ENCODE data around the gene TMEM270.

TMEM270 gene

DNA sequence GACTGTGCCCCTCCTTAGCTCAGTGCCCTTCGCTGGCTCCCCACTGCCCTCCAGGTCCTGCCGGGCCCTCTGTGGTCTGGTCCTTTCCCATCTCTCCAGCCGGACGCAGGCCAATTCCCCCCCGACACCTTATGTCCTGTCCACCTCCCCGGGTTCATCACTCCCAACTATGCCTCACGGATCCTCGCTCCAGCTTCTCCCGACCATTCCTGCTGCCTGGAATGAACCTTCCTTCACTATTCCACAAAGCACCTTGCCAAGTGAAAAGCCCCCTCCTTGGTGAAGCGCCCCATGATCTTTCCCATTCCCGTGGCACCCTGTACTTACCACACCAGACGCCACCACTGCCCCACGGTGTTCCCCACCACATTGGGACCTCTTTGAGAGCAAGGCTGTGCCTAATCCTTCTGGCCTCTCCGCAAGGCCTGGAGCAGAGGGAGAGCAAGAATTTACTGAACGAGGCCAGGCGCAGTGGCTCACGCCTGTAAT, 47.2 kb downstream of the TMEM270 start:
- Histone ChIP-seq H3K4me1 (ENCODE audit: control insufficient read depth, low read length) (peaks cover 9% of the 10 kb centered on the region), H3K27me3 (ENCODE audit: control insufficient read depth, low read length) (no peaks in the 10 kb centered on the region), H3K4me3 (ENCODE audit: low read length) (no peak overlapping the region), H3K9me2 (replicated peaks; ENCODE audit: control insufficient read depth, low read length) (no peaks in the 10 kb centered on the region), H3K79me2 (ENCODE audit: control insufficient read depth, low read length) (no peaks in the 10 kb centered on the region), H4K20me1 (ENCODE audit: control insufficient read depth, insufficient read depth, low read depth, low read length) (no peaks in the 10 kb centered on the region), H3K9me3 (ENCODE audit: control insufficient read depth, insufficient read depth, low read length) (no peaks in the 10 kb centered on the region), H3K4me2 (ENCODE audit: low read length) (no peak overlapping the region), H3K36me3 (ENCODE audit: control insufficient read depth, low read length) (no peaks in the 10 kb centered on the region), H3F3A (ENCODE audit: control insufficient read depth, insufficient read depth) (no peaks in the 10 kb centered on the region), H3K27ac (ENCODE audit: low read depth, low read length) (no peak overlapping the region)
- no peak for TF ChIP-seq EZH2phosphoT487 (IDR thresholded peaks at IDR 0.05; ENCODE audit: borderline replicate concordance, low read length)
- TF ChIP-seq, protein P1, sequence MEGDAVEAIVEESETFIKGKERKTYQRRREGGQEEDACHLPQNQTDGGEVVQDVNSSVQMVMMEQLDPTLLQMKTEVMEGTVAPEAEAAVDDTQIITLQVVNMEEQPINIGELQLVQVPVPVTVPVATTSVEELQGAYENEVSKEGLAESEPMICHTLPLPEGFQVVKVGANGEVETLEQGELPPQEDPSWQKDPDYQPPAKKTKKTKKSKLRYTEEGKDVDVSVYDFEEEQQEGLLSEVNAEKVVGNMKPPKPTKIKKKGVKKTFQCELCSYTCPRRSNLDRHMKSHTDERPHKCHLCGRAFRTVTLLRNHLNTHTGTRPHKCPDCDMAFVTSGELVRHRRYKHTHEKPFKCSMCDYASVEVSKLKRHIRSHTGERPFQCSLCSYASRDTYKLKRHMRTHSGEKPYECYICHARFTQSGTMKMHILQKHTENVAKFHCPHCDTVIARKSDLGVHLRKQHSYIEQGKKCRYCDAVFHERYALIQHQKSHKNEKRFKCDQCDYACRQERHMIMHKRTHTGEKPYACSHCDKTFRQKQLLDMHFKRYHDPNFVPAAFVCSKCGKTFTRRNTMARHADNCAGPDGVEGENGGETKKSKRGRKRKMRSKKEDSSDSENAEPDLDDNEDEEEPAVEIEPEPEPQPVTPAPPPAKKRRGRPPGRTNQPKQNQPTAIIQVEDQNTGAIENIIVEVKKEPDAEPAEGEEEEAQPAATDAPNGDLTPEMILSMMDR (IDR thresholded peaks at IDR 0.05; ENCODE audit: low read depth, low read length, poor library complexity, severe bottlenecking) = no peak

DNA sequence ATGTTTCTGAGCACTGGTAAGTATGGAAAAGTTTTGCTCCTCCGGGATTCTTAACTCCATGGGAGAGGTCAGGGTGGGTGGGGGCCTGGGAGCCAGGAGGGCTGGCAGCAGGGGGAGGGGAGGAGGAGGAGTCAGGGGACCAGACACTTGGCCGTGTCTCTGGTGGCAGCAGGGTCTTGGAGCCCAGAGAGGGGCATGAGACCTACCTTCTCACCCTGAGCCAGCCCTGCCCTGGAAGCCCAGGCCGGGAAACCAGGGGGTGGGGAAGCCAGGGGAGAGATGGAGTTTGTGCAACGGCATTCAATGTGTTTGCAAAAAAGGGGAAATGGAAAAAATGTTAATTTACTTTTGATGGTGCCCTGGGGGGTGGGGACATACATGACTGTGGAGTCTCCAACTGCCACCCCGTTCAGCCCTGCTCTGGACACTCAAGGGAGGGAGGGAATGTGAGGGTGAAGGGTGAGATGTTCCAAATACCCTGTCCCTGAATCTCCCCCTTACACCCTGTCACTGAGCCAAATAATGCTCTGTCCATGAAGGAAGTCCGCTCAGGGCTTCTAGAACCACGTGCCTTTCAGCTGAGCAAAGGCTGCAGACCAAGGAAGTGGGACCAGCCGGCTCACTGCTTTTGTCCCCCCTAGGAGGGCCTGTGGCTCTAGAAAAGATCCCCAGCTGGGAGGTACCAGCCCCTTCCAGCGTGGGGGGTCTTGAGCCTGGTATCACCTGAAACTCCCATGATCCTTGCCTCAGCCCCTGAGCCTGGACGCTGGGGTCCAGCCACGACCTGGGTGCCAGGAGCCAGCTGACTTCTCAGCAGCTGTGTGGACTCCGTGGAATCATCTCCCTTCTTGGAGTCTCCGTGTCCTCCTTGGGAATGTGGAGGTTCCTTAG, 48.3 kb downstream of the TMEM270 start:
- Histone ChIP-seq H3K4me3 (ENCODE audit: low read length) (no peak overlapping the region), H3K9me2 (replicated peaks; ENCODE audit: control insufficient read depth, low read length) (no peaks in the 10 kb centered on the region), H3K9me3 (ENCODE audit: control insufficient read depth, insufficient read depth, low read length) (no peaks in the 10 kb centered on the region), H3K79me2 (ENCODE audit: control insufficient read depth, low read length) (no peaks in the 10 kb centered on the region), H3K4me1 (ENCODE audit: control insufficient read depth, low read length) (peaks cover 9% of the 10 kb centered on the region), H4K20me1 (ENCODE audit: control insufficient read depth, insufficient read depth, low read depth, low read length) (no peaks in the 10 kb centered on the region), H3K4me2 (ENCODE audit: low read length) (peak overlapping the region; percentile 46), H3F3A (ENCODE audit: control insufficient read depth, insufficient read depth) (no peaks in the 10 kb centered on the region), H3K27ac (ENCODE audit: low read depth, low read length) (no peak overlapping the region), H3K27me3 (ENCODE audit: control insufficient read depth, low read length) (no peaks in the 10 kb centered on the region), H3K36me3 (ENCODE audit: control insufficient read depth, low read length) (no peaks in the 10 kb centered on the region)
- TF ChIP-seq, protein P1 (IDR thresholded peaks at IDR 0.05; ENCODE audit: low read depth, low read length, poor library complexity, severe bottlenecking) = no peak
- TF ChIP-seq EZH2phosphoT487 (IDR thresholded peaks at IDR 0.05; ENCODE audit: borderline replicate concordance, low read length) = no peak

- H3K4me1 ChIP-seq (ENCODE audit: control insufficient read depth, low read length) = peaks cover 9% of the 10 kb centered on the region
- no peaks in the 10 kb centered on the region for H3K9me3 ChIP-seq (ENCODE audit: control insufficient read depth, insufficient read depth, low read length)
- no peaks in the 10 kb centered on the region for H3K27me3 ChIP-seq (ENCODE audit: control insufficient read depth, low read length)
- no peak for TF ChIP-seq EZH2phosphoT487 (IDR thresholded peaks at IDR 0.05; ENCODE audit: borderline replicate concordance, low read length)
- TF ChIP-seq, protein P1 (IDR thresholded peaks at IDR 0.05; ENCODE audit: low read depth, low read length, poor library complexity, severe bottlenecking) = no peak
- no peaks in the 10 kb centered on the region for H3K9me2 ChIP-seq (replicated peaks; ENCODE audit: control insufficient read depth, low read length)
- H4K20me1 ChIP-seq (ENCODE audit: control insufficient read depth, insufficient read depth, low read depth, low read length) = no peaks in the 10 kb centered on the region
- H3K4me2 ChIP-seq (ENCODE audit: low read length) = no peak overlapping the region
- H3K27ac ChIP-seq (ENCODE audit: low read depth, low read length) = no peak overlapping the region
- no peak overlapping the region for H3K4me3 ChIP-seq (ENCODE audit: low read length)
- H3K36me3 ChIP-seq (ENCODE audit: control insufficient read depth, low read length) = no peaks in the 10 kb centered on the region
- no peaks in the 10 kb centered on the region for H3F3A ChIP-seq (ENCODE audit: control insufficient read depth, insufficient read depth)
- H3K79me2 ChIP-seq (ENCODE audit: control insufficient read depth, low read length) = no peaks in the 10 kb centered on the region
These were observed 49.0 kb downstream of the TMEM270 start for GRCh38 chr7:73909996-73910395.

Measured in DOHH2 (cell line).